Panc1 (cell line): ENCODE measurements around the gene GARIN5B.

Experiments
- CTCF ChIP-seq: fragments of 450-650 bp; IDR thresholded peaks from 2 replicates; pipeline ENCODE4 v1.5.1; 2017; ENCODE audit warnings: mild to moderate bottlenecking
- POLR2AphosphoS5 ChIP-seq: IDR thresholded peaks from 2 replicates; pipeline ENCODE4 v1.6.1; 2012; ENCODE audit warnings: mild to moderate bottlenecking, low read depth, low read length, moderate library complexity

- TF ChIP-seq CTCF (no peak), POLR2AphosphoS5 (no peak)
Observed at GRCh38 chr19:55370305-55370988, 7.4 kb upstream of the GARIN5B start, which contains the start of gene IL11.
